ENCODE results near the gene DAPK2. TPM values are rescaled to one million over a fixed set of nuclear protein-coding genes. Genes with fewer than 3 reads are reported as not detected.

DAPK2 gene
- total RNA-seq, 1 donor from 2014 or later: 31.8 TPM

GRCh38 chr15:63984331-63984730 lies 62.0 kb downstream of the DAPK2 start:
- intact Hi-C loops (cut with DNase I): loop anchor here (5.0 kb wide), 1 partner anchor 33 kb away; no protein-coding TSS in a partner anchor
- DNase-seq (ENCODE audit: low spot score): no peak

- no peak for DNase-seq (ENCODE audit: low spot score)
- intact Hi-C loops (cut with DNase I): loop anchor here (5.0 kb wide), 1 partner anchor 34 kb away; no protein-coding TSS in a partner anchor
Measured at GRCh38 chr15:63983061-63983711, 63.1 kb downstream of the DAPK2 start.

- intact Hi-C loops (cut with DNase I): loop anchor here (5.0 kb wide), 1 partner anchor 35 kb away; no protein-coding TSS in a partner anchor
- no peak for DNase-seq (ENCODE audit: low spot score)
Measured at GRCh38 chr15:63982381-63982854, 63.9 kb downstream of the DAPK2 start.

DNA sequence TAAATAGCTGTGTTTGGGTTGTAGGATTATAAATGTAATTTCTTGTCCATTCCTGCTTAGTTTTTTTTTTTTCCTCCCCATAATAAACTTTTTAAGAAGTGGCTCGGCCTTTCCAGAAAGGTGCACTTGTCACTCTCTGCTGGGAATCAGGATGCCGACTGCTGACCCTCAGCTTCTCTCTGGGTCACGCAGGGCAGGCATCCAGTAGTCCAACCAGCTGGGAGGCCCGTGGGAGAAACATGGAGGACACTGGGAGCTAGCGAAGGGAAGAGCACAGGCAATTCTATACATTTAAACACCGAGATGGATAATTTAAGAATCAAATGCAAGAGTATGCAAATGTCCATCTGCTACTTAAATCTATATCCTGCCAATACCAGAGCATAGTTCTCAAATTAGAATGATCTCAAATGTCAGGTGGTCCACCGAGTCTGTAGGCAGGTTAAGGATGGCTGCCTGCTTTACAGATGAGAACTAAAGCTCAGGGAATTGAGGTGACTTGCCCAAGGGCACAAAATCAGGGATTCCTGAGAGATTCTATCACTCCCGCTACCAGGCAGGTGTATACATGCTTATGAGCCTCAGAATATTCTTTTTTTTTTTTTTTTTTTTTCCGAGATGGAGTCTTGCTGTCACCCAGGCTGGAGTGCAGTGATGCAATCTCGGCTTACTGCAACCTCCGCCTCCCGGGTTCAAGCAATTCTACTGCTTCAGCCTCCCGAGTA lies 64.5 kb downstream of the DAPK2 start:
- no peak for DNase-seq (ENCODE audit: low spot score)
- intact Hi-C loops (cut with DNase I): loop anchor here (5.0 kb wide), 1 partner anchor 36 kb away; no protein-coding TSS in a partner anchor

- peak; percentile 68 for DNase-seq (ENCODE audit: low spot score)
- intact Hi-C loops (cut with DNase I): no loop called here
Measured at GRCh38 chr15:63979262-63979793, 67.0 kb downstream of the DAPK2 start.

DNA sequence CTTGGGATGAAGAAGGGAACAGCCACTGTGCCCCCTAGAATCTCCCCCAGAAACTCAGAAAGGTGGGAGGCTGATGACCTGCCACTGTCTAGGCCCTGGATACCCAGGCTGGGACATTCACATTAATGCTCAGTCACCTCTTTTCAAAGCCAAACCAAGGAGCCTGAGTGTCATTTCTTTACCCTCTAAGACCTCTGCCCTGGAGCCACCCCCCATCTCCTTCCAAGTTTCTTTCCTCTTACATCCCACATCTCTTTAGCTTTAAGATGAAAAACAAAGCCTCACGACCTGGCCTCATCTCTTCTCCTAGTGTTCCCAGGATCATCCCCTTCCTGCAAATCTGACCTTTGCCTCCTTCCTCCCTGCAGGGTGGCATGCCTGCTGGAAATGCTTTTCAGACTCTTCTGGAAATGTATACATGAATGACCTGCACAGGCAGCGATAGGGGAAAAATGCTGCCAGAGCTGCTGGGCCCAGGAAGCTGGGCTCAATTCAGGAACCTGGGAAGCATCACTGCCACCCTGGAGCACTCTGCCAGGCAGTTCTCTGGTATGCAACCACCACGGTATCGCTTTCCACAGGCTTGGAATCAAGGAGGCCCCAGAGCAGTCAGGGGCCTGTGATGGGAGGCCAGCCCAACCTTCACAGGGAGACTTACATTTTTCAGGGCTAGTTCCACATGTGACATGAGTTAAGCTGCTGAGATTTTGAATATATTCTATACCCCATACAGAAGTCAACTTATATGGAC lies 67.6 kb downstream of the DAPK2 start:
- peak; percentile 81 for DNase-seq (ENCODE audit: low spot score)
- intact Hi-C loops (cut with DNase I): no loop called here

DNA sequence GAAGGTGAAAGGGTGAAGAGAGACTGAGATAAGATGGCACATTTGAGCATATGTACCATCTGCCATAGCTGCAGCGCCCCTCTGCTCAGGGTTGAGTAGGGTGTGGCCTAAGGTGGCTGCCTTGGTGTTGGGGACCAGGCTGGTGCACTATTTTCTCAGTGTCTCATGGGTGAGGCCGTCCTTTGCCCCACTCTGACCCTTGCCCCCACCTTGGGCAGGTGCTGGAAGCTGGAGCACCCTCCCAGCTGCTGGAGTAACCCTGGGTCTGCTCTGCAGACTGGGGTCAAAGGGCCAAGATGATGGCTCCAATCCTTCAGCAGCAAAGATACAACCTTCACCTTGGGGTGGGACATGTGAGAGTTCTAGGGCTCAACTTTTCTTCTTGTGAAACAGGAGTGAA lies 69.2 kb downstream of the DAPK2 start:
- peak; percentile 56 for DNase-seq (ENCODE audit: low spot score)
- intact Hi-C loops (cut with DNase I): no loop called here

GRCh38 chr15:63974021-63974420 lies 72.3 kb downstream of the DAPK2 start:
- DNase-seq (ENCODE audit: low spot score): no peak
- intact Hi-C loops (cut with DNase I): no loop called here

- DNase-seq (ENCODE audit: low spot score): no peak
- intact Hi-C loops (cut with DNase I): no loop called here
Measured at GRCh38 chr15:63973212-63974009, 72.9 kb downstream of the DAPK2 start.

DNA sequence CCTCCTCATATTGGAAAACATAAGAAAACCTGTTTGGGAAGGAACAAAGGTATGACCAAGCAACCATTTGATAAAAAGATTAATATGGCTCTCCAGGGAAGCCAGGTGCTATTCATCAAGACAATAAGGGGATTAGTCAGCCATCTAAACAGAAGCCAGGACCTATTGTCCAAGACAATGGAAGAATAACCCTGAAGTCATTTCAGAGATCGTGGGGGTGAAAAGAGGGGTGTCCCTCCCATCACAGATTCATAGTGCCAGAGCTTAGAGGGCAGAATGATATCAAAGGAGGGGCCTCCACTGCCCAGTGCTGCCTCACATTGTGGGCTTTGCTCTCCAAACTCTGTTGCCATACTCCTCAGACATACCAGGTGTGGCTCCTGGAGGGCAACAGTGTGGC lies 73.5 kb downstream of the DAPK2 start:
- intact Hi-C loops (cut with DNase I): no loop called here
- DNase-seq (ENCODE audit: low spot score): no peak

GRCh38 chr15:63971904-63972303 lies 74.4 kb downstream of the DAPK2 start:
- DNase-seq (ENCODE audit: low spot score): no peak
- intact Hi-C loops (cut with DNase I): no loop called here

- no peak for DNase-seq (ENCODE audit: low spot score)
- intact Hi-C loops (cut with DNase I): no loop called here
Measured at GRCh38 chr15:63971427-63971805, 74.9 kb downstream of the DAPK2 start.

GRCh38 chr15:63970621-63971426 lies 75.5 kb downstream of the DAPK2 start:
- DNase-seq (ENCODE audit: low spot score): no peak
- intact Hi-C loops (cut with DNase I): no loop called here

DNA sequence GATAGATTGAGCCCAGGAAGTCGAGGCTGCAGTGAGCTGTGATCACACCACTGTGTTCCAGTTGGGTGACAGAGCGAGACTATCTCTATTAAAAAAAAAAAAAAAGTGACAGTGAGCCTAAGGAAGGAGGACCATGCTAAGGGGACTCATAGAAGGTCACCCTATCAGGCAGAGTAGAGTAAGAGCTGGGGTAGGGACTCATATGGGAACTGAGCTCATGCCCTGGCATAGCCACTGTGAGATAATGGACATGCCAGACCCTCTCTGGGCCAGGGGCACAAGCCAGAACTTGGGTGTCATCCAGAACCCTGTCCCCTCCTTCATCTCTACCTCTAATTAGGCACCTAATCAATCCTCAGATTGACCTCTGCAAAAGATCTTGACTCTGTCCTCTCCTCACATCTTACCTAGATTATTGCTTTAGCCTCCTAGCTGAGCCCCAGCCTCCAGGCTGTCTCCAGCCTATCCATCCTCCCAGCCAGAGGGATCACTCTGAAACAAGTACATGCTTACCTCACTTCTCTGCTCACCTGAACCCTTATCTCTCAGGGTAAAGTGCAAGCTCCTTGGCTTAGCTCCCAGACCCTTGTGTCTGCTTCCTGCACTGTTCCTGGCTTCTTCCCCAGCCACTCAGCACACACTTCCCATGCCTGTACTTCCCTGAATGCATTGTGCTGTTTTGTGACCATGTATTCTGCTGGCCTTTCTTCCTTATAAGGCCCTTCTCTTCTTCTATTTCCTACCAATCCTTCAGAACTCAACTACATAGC lies 76.4 kb downstream of the DAPK2 start:
- intact Hi-C loops (cut with DNase I): no loop called here

GRCh38 chr15:63968700-63969099 lies 77.6 kb downstream of the DAPK2 start:
- no peak for DNase-seq (ENCODE audit: low spot score)
- intact Hi-C loops (cut with DNase I): no loop called here

More for the DNA sequence above, 76.4 kb downstream of the DAPK2 start:
- DNase-seq (ENCODE audit: low spot score): no peak

DNA sequence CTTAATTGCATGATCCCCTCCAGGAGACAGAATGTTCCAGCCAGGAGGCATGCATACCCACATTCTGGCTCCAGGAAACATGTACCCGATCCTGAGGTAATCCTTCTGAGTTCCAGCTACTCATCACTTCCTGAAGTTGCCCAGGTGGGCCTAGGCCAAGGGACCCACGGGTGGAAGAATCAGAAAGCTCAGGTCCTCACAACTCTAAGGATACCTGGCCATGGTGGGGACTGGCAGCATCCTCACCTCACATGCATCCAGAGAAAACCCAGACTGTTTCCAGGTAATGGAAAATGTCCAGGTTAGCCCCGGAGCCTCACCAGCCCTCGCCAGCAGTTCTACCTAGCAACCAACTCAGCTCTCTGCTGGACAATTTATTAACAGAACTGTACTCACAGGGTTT lies 78.2 kb downstream of the DAPK2 start:
- intact Hi-C loops (cut with DNase I): no loop called here
- DNase-seq (ENCODE audit: low spot score): no peak

- intact Hi-C loops (cut with DNase I): no loop called here
- no peak for DNase-seq (ENCODE audit: low spot score)
Measured at GRCh38 chr15:63967616-63968015, 78.7 kb downstream of the DAPK2 start.

Measured in cardiac septum (tissue), 1 donor.